HG02678 (cell line): ENCODE results near the gene FBXO11.
"Not testable (repeated sequence)": the region's sequence is repeated elsewhere in the genome, so short reads cannot be mapped to it uniquely, and the experiment has no call there.

Experiments used
- ATAC-seq: cut with Tn5 transposase; IDR thresholded peaks from one replicate; pipeline ENCODE4 v1.9.1; 2021; ENCODE audit warnings: mild to moderate bottlenecking, moderate library complexity; ENCODE audit not compliant: unreplicated experiment

Gene FBXO11

GRCh38 chr2:47899915-47900816 is 6.1 kb downstream of the FBXO11 start:
- ATAC-seq, result no peak

- ATAC-seq, result no peak
Observed at GRCh38 chr2:47897883-47898731, 8.2 kb downstream of the FBXO11 start.

DNA sequence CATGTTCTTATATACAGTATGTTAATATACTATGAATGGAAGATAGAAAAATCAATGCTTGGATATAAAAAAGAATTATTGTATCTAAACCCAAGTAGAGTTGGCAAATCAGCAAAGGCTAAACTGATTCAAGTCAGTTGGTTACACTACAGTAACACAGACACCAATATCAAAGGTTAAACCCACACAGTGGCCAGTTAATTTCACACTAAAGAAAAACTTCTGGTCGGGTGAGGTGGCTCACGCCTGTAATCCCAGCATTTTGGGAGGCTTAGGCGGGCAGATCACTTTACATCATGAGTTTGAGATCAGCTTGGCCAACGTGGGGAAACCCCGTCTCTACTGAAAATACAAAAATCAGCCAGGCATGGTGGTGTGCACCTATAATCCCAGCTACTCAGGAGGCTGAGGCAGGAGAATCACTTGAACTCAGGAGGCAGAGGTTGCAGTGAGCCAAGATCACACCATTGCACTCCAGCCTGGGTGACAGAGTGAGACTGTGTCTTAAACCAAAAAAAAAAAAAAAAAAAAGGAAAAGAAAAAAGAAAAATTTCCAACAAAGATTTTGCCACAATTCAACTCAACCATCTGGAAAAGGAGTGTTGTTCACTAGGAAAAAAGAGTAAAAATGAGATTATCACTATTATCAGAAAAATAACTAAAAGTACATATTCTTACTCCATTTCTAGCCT is 9.0 kb downstream of the FBXO11 start:
- ATAC-seq, result not testable (repeated sequence)

- ATAC-seq, result no peak
Observed at GRCh38 chr2:47896450-47896968, 9.8 kb downstream of the FBXO11 start.

GRCh38 chr2:47893771-47894170 is 12.5 kb downstream of the FBXO11 start:
- no peak for ATAC-seq

GRCh38 chr2:47892338-47892730 is 14.0 kb downstream of the FBXO11 start:
- no peak for ATAC-seq

- no peak for ATAC-seq
Observed at GRCh38 chr2:47891369-47892337, 14.6 kb downstream of the FBXO11 start.

GRCh38 chr2:47890711-47891368 is 15.5 kb downstream of the FBXO11 start:
- ATAC-seq, result no peak

- no peak for ATAC-seq
Observed at GRCh38 chr2:47888581-47889280, 17.6 kb downstream of the FBXO11 start.

- no peak for ATAC-seq
Observed at GRCh38 chr2:47876912-47877311, 29.4 kb downstream of the FBXO11 start.

GRCh38 chr2:47872941-47873340 is 33.4 kb downstream of the FBXO11 start:
- no peak for ATAC-seq

GRCh38 chr2:47870641-47871540 is 35.4 kb downstream of the FBXO11 start:
- ATAC-seq, result no peak

DNA sequence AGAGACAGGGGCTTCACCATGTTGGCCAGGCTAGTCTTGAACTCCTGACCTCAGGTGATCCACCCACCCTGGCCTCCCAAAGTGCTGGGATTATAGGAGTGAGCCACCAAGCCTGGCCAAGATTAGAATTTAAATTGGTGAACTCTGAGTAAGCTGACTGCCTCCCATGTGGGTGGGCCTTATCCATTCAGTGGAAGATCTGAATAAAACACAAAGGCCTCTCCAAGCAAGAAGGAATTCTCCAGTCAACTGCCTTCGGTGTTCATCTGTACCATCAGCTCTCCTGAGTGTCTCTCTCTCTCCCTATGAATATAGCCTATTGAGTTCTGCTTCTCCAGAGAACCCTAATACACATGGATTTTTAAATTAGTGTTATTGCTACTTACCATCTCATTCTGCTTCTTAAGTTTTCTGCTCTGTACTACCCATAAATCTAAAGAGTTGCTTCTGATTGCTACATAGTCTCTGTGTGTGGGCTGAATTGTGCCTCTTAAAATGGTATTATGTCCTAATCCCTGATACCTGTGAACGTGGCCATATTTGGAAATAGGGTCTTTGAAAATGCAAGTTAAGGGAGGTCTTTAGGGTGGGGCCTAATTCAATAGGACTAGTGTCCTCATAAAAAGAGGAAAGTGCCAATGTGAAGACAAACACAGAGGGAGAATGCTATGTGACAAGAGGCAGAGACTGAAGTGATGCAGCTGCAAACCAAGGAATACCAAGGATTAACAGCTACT is 36.3 kb downstream of the FBXO11 start:
- no peak for ATAC-seq

DNA sequence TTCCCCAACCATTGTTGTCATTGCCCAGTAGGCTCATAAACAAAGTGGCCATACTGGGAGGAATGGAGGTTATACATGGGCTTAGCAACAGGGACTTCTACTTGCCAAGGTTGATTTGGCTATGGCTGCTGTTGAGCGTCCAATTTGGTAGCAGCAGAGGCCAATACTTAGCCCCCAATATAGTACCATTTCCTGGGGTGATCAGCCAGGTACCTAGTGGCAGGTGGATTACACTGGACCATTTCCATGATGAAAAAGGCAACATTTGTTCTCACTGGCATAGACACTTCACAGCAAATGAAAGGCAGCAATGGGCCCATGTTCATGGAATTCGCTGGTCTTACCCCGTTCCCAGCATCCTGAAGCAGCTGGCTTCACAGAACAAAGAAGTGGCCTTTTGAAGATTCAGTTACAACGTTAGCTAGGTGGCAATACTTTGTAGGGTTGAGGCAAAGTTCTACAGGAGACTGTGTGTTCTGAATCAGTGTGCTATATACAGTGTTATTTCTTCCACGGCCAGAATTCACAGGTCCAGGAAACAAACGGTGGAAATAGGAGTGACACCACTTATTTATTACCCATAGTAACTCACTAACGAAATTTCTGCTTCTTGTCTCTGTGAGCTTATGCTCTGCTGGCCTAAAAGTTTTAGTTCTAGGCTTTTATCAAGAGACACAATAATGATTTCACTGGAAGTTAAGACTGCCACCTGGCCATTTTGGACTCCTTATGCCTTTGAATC is 37.5 kb downstream of the FBXO11 start:
- ATAC-seq, result no peak

DNA sequence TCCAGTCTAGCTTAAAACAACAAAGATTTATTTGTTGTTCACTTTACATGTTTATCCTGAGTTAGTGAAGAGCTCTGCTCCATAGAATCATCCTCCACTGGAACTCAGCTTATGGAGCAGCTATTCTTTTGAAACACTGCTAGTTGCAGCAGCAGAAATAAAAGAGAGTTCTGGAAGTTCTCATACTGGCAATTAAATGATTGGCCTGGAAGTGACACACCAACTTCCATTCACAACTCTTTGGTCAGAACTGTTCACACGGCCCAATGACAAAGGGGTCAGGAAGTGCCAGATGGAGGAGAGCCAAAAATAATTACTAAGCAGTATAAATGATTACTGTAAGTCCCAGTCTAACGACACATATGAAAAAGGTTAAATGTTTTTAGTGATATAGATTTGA is 39.1 kb downstream of the FBXO11 start:
- no peak for ATAC-seq

DNA sequence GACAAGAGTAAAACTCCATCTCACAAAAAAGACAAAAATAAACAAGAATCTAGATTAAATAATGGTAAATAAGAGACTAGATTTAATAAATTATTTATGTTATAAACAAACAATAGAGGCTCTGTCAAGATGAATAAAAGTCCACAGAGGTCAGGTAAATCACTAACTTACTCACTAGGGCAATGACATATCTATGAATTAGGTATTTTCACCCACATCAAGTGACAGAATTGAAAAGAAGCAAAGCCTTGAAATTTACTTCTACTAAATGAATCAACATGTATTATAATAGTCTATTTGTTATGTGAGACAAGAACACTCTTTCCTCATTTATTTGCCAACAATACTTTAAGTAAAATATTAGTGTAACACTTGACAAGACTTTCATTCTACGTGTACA is 41.7 kb downstream of the FBXO11 start:
- ATAC-seq, result no peak
